ENCODE data around the gene SDK1. TPM values are rescaled to one million over a fixed set of nuclear protein-coding genes. Genes with fewer than 3 reads are reported as not detected.

SDK1 gene
- total RNA-seq, 1 donor from 2014 or later, result 0.53 TPM

DNA sequence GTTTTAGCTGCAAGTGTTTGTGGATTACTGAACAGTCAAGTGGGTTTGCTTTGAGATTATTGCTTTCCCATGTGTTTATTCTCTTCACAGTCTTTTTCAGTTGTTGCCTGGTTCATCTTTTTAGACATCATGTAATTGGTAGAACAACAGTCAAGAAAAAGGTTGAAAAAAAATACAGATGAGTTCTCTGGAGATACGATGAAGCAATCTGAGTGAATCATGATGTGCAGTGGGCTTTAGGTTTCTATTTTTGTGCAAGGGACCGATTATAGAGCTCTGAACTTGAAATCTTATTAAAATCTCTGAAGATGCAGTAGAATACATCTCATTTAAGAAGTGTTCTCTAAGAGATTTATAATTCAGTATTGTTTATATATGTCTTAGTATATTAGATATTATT, 145.7 kb downstream of the SDK1 start:
- DNase-seq (ENCODE audit: low spot score) (no peak), ATAC-seq (no peak)

DNA sequence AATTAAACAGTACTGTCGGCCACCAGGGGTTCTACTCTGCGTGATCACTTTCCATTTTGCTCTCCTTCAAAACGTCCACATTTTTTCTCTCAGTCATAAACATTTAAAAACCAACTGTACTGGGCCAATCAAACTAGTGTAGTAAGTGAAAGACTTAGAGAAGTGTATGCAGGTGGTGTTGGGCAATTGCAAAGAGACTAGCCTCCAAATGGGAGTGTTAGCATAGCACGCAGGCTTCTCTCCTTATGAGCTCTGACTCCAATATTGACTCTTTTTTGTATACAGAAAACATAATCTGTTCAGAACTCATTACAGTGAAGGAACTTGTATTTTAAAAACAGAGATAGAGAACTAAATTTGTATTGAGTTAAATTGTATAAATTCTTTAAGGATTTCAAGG, 150.6 kb downstream of the SDK1 start:
- no peak for ATAC-seq
- no peak for DNase-seq (ENCODE audit: low spot score)

GRCh38 chr7:3453398-3453797, 152.3 kb downstream of the SDK1 start:
- ATAC-seq, result no peak
- no peak for DNase-seq (ENCODE audit: low spot score)

DNA sequence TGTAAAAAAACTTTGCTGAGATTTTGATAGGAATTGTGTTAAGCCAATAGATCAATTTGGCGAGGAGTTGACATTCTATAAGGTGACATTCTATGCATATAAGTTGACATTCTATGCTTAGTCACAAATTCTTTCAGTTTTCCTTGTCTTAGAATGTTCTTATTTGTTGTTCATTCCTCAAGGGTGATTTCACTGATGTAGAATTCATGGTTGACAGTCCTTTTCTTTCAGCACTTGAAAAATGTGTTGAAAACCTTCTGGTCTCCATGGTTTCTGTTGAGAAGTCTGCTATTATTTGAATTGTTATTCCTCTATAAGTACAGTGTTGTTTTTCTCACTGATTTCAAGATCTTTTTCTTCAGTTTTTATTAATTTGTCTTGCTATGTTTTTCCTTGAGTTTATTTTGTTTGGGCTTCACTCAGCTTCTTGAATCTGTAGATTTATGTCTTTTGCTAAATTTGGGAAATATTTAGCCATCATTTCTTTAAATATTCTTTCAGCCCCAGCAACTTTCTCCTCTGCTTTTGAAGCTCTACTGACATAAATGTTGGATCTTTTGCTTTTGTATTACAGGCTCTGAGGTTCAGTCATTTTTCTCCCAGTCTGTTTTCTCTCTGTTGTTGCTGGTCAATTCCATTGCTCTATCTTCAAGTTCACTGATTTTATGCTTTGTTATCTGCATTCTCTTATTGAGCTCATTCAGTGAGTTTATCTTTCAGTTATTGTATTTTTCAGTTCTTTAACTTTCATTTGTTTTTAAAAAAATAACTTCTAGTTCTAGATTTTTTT, 154.9 kb downstream of the SDK1 start:
- DNase-seq (ENCODE audit: low spot score), result no peak
- ATAC-seq, result no peak

DNA sequence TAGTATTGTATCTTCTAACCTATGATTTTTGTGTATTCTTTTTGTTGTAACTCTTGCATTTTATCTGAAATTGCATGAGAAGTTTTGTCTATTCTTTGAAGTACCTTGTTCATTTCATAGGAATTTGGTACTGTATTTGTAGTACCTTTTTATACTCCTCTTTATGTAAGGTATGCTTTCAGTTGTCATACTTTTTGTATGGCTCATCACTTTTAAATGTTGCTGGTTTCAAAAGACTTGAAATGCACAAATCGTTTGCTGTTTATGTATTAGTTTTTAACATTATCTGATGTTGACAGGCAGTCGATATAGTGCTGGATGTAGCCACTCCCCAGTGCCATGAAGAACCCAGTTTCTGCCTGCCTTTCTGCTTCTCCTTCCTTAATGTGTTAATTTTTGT, 158.1 kb downstream of the SDK1 start:
- ATAC-seq, result no peak
- DNase-seq (ENCODE audit: low spot score), result no peak

DNA sequence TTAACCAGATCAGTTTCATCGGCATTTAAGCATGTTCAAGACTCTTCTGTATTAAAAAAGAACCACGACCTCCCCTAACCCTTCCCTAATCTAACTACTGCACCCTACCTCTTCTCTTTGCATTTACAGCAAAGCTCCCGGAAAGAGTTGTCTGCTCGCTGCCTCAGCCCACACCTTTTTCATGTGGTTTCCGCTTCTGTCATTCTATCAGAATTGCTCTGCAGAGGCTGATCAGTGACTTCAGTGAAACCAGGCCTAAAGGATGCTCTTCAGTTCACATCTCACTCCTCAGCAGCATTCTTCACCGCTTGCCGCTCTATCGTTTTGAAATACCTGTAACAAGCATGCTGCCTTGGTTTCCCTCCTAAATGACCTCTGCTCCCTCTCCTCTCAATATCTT, 160.9 kb downstream of the SDK1 start:
- ATAC-seq (no peak), DNase-seq (ENCODE audit: low spot score) (no peak)

DNA sequence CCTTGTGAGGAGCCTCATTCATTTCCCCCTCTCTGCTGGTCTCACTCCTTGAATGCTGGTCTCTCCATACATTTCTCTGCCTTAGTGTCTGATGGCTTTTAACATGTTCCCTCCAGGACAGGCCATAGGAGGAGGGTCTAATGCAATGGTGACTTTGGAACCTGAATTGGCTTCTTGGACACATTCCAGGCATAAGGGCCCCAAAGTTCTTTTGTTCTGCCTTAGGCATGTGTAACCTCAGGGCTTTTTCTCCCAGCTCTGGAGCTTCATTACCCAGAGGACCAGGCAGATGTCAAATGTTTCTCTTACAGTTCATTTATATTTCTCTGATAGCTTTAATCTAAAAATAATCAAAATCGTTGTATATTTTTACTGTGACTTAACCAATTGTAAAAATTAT, 162.6 kb downstream of the SDK1 start:
- DNase-seq (ENCODE audit: low spot score), result no peak
- no peak for ATAC-seq

- DNase-seq (ENCODE audit: low spot score) (no peak), ATAC-seq (no peak)
Measured at GRCh38 chr7:3464900-3465622, 164.0 kb downstream of the SDK1 start.

GRCh38 chr7:3466261-3466660, 165.2 kb downstream of the SDK1 start:
- DNase-seq (ENCODE audit: low spot score) (no peak), ATAC-seq (no peak)

- no peak for ATAC-seq
- no peak for DNase-seq (ENCODE audit: low spot score)
Measured at GRCh38 chr7:3469641-3470040, 168.6 kb downstream of the SDK1 start.

DNA sequence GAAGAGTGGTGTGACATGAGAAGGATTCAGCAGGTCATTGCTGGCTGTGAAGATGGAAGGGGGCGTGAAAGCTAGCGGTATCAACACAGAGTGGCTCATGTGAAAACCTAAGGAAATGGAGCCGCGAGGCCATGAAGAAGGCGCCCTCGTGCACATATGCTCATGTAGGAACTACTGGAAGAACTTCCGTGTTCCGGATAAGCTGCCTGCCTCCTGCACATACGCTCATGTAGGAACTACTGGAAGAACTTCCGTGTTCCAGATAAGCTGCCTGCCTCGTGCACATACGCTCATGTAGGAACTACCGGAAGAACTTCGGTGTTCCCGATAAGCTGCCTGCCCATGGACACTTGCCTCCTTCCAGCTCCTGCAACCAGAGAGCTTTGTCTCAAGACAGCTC, 179.1 kb downstream of the SDK1 start:
- no peak for ATAC-seq
- DNase-seq (ENCODE audit: low spot score), result no peak

- DNase-seq (ENCODE audit: low spot score) (no peak), ATAC-seq (no peak)
Measured at GRCh38 chr7:3481435-3481834, 180.4 kb downstream of the SDK1 start.

- no peak for DNase-seq (ENCODE audit: low spot score)
- peak; percentile 62 for ATAC-seq
Measured at GRCh38 chr7:3482147-3482921, 181.3 kb downstream of the SDK1 start.

- no peak for ATAC-seq
- no peak for DNase-seq (ENCODE audit: low spot score)
Measured at GRCh38 chr7:3486841-3487240, 185.8 kb downstream of the SDK1 start.

- no peak for DNase-seq (ENCODE audit: low spot score)
- ATAC-seq, result no peak
Measured at GRCh38 chr7:3488829-3489228, 187.8 kb downstream of the SDK1 start.

DNA sequence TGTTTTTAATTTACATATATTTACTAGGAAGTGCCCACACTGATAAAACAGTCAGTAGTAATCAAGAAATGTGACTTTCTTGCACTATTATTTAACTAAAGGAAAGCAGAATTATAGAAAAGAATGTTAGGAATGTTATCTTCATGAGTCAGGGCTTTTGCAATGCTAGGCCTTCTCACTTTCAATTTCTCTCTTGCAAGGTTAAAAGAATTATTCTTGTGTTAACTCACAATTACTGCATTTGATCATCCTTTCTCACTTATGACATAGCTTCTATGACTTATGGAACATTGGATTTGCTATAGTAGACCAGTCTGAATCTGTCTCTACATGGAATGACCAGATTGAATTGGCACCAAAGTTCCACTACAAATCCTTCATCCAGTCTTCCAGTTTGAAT, 192.4 kb downstream of the SDK1 start:
- DNase-seq (ENCODE audit: low spot score) (no peak), ATAC-seq (no peak)

DNA sequence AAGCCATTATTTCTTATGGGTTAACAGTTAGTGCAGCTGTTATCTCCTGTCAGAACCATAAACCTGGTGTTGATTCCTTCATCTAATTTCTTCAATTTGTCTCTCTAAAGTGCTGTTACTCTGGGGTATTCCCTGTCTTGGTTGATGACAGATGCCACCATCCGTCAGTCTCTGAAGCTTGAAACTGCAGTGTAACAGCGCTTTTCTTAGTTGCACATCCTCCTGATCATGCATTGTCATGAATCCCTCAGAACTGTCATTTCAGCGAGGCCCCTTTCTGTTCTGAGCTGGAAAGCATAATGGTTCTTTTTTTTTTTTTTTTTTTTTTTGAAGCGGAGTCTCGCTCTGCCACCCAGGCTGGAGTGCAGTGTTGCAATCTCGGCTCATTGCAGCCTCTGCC, 193.9 kb downstream of the SDK1 start:
- ATAC-seq, result no peak
- no peak for DNase-seq (ENCODE audit: low spot score)

DNA sequence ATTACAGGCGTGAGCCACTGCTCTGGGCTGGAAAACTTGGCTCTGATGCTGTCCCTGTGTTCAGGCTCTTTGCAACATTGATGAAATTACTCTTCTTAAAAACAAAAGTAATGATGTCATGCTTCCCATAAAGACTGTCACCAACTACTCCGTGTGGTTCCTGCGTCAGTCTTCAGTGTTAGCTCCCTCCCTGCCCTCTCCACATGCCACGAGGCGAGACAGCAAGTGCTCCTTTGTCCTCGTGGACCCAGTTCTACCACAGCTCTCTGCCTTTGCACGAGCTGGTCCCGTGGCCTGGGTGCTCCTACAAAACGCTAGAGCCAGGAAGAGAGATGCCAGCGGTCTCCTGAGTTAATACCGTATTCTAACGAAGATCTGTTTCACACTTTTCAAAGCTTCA, 194.5 kb downstream of the SDK1 start:
- ATAC-seq (no peak), DNase-seq (ENCODE audit: low spot score) (no peak)

DNA sequence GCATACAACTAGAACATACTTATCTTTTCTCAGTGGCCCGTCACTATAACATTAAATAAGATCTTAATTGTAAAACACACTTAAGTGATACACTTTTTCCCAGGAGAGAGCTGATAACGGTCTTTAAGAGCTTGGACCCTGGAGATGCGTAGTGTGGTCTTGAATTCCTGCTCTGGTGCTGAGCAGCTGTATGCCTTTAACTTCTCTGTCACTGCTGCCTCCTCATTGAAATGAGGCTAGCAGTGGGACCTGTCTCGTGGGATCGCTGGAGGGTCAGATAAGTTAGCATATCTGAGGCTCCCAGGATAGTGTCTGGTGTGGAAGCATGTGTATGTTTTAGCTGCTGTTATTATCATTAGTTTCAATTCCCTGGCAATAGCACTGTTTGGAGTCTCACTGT, 194.9 kb downstream of the SDK1 start:
- ATAC-seq, result no peak
- DNase-seq (ENCODE audit: low spot score), result no peak

GRCh38 chr7:3497796-3498195, 196.7 kb downstream of the SDK1 start:
- ATAC-seq (no peak), DNase-seq (ENCODE audit: low spot score) (no peak)

GRCh38 chr7:3501671-3502070, 200.6 kb downstream of the SDK1 start:
- DNase-seq (ENCODE audit: low spot score), result no peak
- no peak for ATAC-seq

DNA sequence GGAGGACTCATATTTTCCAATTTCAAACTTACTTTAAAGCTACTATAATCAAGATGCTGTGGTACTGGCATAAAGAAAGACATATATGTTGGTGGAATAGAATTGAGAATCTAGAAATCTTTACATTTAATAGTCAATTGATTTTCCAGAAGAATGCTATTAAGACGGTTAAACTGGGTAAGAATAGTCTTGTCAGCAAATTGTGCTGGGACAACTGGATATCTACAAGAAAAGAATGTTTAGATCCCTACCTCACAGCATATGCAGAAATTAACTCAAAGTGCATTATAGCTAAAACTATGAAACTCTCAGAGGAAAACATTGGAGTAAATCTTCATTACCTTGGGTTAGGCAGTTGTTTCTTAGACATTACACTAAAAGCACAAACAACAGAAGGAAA, 203.3 kb downstream of the SDK1 start:
- DNase-seq (ENCODE audit: low spot score) (no peak), ATAC-seq (no peak)
